GM18861 (cell line): ENCODE results near the gene EPM2AIP1.
A peak's percentile ranks its signal among the peaks of the same experiment; 100 is the strongest.
"Not testable (repeated sequence)": the region's sequence is repeated elsewhere in the genome, so short reads cannot be mapped to it uniquely, and the experiment has no call there.

ENCODE experiments used
- ATAC-seq: cut with Tn5 transposase; IDR thresholded peaks from one replicate; pipeline ENCODE4 v1.9.1; 2021; ENCODE audit not compliant: unreplicated experiment

Gene EPM2AIP1

DNA sequence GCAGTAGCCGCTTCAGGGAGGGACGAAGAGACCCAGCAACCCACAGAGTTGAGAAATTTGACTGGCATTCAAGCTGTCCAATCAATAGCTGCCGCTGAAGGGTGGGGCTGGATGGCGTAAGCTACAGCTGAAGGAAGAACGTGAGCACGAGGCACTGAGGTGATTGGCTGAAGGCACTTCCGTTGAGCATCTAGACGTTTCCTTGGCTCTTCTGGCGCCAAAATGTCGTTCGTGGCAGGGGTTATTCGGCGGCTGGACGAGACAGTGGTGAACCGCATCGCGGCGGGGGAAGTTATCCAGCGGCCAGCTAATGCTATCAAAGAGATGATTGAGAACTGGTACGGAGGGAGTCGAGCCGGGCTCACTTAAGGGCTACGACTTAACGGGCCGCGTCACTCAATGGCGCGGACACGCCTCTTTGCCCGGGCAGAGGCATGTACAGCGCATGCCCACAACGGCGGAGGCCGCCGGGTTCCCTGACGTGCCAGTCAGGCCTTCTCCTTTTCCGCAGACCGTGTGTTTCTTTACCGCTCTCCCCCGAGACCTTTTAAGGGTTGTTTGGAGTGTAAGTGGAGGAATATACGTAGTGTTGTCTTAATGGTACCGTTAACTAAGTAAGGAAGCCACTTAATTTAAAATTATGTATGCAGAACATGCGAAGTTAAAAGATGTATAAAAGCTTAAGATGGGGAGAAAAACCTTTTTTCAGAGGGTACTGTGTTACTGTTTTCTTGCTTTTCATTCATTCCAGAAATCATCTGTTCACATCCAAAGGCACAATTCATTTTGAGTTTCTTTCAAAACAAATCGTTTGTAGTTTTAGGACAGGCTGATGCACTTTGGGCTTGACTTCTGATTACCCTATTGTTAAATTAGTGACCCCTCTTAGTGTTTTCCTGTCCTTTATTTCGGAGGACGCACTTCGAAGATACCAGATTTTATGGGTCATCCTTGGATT, 674 bp upstream of the EPM2AIP1 start, which contains the start of gene MLH1:
Gene MLH1, plus strand, starts transcription at position 193 of the 958 bp plus-strand sequence. Its CDS starts 30 bp downstream, at position 223.
- ATAC-seq: peak; percentile 91

DNA sequence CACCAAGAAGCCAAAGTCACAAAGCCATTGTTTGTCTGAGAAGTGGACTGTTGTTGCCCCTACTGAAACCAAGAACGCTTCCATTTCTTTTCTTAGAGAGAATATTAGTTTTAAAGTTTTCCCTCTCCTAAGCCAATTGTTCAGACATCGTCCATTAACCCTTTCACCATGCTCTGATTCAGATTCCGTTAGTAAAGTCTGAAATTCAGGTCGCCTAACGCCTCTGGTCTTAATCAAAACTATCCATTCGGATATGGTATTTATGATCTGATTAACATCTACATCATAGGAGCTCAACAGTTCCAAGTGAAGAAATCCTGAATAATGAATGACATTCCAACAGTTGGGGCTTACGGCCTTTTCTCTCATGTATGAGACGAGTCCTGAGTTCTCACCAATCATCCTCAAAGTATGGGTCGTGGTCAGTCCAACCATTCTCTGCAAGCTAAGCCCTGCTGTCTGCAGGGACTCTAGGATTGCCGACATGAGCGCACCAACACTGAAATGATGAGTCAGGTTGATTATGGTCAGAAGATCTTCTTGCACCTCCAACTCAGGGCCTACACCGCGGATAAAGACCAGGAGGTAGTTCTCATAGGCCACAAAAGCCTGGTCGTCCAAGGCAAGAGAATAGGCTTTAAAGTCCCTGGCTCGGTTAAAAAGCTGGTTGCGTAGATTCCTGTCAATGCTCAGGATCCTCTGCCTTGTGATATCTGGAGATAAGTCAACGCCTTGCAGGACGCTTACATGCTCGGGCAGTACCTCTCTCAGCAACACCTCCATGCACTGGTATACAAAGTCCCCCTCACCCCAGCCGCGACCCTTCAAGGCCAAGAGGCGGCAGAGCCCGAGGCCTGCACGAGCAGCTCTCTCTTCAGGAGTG, 767 bp downstream of the EPM2AIP1 start:
- ATAC-seq: no peak

DNA sequence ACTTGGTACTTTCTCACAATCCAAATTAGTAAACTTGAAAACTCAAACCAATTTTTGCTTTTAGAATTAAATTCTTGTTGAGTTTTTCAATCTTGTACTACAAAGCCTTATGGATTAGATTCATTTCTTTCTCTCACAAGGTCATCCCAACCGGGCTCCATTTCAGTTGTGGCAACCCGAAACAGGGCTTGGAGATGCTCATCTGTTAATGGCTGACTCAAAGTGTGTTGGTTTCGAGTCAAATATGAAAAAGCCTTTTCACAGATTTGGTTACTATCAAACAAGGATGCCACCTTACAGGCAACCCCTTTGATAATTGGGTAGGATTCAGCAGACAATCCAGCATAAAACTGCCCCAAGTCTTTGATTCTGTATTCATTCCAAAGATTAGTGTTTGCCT, 1.8 kb downstream of the EPM2AIP1 start:
- no peak for ATAC-seq

DNA sequence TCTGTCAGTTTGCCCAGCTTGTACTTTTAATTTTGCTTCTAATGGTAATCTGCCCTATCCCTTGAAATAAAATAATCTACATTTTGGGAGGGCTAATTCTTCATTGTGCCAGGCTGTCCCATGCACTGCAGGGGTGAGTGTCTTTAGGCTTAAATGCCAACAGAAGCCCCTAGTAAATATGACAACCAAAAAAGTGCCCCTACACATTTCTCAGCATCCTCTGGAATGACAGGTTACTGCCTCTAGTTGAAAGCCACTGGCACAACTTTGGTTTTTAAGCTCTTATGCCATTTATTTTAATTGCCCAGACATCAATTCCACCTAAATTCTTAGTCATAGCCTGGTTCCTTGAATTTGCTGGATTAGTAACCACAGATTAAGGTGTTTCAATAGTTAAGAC, 3.4 kb downstream of the EPM2AIP1 start:
- no peak for ATAC-seq

DNA sequence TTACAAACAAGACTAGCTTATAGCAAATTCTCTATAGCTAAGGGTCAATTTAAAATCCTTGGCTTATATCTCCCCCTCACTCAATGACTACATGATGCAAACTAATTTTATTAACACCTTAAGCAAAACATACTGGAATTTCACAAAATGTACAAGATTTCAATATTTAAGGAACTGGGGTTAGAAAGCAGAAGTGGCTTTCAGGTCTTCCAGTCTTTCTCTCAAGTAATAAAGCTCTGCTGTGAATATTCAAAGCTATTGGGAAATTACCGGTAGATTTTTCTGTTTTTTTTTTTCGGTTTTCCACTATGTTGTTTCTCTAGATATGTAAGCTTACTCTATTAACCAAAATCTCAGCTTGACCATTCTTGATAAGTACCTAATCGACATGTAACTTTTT, 3.9 kb downstream of the EPM2AIP1 start:
- no peak for ATAC-seq

DNA sequence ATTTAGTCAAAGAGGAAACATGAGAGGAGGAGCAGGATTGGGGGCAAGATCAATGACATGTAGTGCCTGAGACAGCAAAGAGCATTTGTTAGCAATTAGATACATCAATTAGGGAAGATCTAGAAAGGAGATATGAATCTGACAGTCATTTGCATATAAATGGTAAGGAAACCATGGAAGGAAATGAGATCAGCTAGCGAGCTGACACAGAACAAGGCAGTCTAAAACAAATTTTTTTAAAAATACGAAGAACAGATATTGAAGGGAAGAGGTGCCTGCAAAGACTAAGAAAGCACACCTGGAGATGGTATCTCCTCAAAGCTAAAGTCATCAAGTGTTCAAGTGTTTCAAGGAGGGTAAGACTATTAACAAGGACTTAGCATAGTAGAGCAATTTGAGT, 4.6 kb downstream of the EPM2AIP1 start:
- no peak for ATAC-seq

DNA sequence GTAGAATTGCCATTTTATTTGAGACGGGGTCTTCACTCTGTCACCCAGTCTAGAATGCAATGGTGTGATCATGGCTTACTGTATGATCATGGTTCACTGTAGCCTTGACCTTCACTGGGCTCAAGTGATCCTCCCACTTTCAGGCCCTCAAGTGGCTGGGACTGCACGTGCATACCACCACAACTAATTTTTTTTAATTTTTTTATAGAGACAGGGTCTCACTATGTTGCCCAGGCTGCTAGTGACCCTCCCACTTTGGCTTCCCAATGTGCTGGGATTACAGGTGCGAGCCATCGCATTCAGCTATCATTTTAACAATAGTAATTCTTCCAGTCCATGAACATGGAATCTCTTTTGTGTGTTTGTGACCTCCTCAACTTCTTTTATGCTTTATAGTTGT, 11.9 kb downstream of the EPM2AIP1 start:
- ATAC-seq: no peak

DNA sequence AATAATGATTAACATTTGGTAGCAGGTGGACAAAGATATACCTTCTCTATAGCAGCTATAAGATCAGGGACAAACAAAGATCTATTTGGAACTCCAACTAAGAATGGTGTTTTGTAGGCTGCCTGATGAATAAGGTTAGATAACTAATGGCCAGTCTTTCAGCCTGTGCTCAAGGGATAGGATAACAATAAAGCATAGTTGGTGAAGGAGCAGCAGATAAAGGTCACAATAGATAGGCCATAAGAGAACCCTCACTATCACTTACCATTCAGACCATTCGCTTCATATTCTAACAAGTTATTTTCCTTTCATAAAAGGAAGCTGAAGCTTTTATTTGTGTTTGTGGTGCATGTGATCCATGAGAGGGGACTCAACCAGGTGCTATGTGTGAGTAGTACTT, 19.8 kb downstream of the EPM2AIP1 start:
- ATAC-seq: no peak

DNA sequence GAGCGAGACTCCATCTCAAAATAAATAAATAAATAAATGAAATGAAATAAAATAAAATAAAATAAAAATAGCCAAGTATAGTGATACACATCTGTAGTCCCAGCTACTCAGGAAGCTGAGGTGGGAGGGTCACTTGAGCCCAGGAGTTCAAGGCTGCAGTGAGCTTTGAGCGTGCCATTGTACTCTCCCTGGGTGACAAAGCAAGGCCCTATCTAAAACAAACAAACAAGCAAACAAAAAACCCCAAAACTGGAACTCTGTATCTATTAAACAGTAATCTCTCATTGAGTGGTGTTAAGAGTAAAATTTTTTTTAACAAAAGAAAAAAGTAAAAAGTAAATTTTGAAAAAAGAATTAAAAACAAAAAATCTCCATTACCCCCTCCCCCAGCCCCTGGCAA, 20.8 kb downstream of the EPM2AIP1 start:
- no peak for ATAC-seq

DNA sequence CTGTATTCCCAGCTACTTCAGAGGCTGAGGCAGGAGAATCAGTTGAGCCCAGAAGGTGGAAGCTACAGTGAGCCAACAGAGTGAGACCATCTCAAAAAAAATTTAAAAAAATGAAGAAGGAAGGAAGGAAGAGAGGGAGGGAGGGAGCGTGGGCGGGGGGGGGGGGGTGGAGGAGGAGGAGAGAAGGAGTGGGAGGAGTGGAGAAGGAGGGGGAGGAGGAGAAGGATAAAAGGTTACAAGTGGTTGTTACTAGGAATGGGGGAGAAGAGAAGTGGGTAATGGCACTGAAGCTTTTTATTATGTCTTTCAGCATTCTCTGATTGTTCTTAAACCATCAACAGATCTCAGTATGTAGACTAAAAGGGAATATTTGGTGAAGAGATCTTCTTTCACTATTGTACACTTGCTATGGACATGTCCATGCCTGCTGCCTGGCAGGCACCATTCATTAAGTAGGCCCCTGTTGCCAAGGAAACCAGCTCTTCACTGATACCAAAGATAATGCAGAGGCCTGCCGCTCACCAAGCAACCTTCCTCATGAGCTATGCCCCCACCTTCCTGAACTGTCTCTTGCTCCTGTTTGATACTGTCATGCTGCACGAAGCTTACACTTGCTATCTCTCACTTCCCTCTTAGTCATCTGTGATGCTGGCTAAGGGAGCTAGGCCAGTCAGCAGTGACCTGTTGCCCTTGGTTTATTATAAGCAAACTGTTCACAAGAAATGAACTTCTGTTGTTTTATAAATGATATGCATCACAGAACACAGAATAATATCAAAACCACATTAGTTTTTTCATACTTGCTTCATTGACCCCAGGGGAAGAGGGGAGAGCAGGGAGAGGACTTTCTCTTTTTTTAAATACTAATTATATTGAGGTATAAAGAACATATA, 23.1 kb downstream of the EPM2AIP1 start:
- peak; percentile 99 for ATAC-seq

DNA sequence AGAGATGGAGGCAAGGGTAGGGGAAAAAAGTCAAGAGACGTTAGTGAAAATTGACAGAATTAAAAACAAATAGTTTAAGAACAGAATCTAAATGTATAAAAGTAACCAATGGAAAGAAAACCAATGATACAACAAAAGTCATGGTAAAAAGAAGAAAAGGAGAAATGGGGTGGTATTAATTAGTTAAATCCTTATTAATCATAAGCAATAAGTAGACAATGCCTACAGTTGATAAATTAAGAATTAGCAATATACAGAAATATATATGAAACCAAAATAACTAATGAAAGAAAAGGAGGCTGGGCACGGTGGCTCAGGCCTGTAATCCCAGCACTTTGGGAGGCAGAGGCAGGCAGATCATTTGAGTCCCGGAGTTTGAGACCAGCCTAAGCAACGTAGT, 23.8 kb downstream of the EPM2AIP1 start:
- ATAC-seq: no peak

DNA sequence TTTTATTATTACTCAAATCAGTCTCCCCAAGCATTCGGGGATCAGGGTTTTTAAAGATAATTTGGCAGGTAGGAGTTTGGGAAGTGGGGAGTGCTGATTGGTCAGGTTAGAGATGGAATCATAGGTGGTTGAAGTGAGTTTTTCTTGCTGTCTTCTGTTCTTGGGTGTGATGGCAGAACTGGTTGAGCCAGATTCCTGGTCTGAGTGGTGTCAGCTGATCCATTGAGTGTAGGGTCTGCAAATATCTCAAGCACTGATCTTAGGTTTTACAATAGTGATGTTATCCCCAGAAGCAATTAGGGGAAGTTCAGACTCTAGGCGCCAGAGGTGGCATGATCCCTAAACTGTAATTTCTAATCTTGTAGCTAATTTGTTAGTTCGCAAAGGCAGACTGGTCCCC, 27.5 kb downstream of the EPM2AIP1 start:
- no peak for ATAC-seq

DNA sequence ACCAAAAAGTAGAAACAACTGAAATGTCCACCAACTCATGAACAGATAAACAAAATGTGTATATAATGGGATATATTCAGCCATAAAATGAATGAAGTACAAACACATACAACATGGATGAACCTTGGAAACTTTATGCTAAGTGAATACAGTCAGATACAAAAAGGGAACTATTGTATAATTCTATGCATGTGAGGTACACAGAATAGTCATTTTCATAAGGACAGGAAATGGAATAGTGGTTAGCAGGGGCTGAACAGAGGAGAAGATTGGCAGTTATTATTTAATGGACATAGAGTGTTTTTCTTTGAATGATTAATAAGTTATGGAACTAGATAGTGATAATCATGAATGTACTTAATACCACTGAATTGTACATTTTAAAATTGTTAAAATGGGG, 28.1 kb downstream of the EPM2AIP1 start:
- ATAC-seq: peak; percentile 78

DNA sequence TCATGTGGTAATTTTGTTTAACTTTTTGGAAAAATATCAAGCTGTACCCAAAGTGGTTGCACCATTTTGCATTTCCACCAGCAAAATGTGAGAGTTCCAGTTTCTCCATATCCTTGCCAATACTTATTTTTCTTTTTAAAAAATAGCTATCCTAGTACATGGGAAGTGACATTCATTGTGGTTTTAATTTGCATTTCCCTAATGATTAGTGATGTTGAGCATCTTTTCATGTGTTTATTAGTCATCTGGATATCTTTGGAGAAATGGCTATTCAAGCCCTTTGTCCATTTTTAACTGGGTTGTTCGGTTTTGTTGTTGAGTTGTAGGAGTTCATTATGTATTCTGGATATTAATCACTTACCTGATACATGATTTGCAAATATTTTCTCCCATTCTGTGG, 28.6 kb downstream of the EPM2AIP1 start:
- ATAC-seq: no peak

DNA sequence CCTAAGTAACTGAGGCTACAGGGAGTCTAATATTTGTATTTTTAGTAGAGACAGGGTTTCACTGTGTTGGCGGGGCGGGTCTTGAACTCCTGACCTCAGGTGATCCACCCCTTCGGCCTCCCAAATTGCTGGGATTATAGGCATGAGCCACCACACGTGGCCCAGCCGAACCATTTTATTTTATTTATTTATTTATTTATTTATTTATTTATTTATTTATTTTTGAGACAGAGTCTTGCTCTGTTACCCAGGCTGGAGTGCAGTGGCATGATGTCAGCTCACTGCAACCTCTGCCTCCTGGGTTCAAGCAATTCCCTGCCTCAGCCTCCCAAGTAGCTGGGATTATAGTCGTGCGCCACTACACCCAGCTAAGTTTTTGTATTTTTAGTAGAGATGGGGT, 29.9 kb downstream of the EPM2AIP1 start:
- ATAC-seq: not testable (repeated sequence)

DNA sequence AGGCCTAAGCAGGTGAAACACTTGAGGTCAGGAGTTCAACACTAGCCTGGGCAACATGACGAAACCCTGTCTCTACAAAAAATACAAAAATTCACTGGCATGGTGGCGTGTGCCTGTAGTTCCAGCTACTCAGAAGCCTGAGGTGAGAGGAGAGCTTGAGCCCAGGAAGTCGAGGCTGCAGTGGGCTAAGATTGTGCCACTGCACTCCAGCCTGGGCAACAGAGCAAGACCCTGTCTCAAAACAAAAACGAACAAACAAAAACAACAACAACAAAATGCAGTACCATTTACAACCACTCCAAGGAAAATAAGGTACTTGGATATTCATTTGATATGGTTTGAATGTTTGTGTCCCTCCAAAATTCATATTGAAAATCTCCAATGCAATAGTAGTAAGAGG, 32.4 kb downstream of the EPM2AIP1 start:
- ATAC-seq: no peak

DNA sequence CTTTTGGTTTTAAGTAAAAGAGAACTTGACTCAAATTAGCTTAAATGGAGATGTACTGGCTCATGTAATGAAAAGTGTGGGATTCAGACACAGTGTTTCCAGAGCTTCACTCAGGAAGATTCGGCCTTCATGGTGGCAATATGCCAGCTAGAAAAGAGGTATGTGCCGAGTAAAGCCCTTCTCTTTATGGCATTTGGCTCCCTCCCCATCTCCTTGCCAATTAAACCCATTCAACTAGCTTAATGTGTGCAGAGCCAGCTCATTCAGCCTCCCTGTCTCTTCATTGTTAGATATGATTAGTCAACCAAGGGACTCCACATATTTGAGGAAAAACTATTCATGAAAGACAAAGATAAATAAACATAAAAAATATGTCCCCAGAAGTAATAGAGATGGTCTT, 33.1 kb downstream of the EPM2AIP1 start:
- ATAC-seq: no peak

DNA sequence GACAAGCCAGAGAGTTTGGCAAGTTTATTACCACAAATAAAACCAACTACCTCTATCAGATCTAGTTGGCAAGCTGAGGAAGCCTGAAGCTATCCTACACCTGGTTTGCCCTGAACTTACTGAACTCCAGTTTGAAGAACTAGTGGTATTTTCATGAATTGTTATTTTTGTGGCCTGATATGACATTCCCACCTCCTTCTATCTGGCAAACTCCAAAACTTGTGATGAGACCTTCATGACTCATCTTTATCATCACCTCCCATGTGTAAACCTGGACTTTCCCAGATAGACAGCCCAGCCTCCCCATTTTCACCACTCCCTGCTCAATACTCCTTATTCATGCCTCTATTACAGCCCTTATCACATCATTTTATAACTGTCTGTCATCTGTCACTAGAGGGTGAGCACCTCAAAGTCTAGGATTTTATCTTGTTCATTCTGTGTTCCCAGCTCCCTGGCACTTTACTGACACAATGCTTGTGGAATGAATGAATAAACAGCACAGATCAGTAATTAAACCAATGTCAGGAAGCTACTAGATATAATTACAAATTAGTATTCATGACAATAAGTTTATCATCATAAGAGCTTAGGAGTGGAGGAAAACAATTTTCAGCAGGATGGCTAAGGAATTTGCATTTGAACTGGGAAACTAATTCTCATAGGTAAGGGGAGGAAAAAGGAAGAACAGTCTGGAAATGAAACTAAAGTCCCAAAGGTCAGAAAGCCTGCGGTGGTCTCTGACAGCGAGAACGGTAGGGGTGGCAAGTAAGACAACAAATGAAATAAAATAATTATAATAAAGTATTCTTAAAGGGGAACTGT, 34.9 kb downstream of the EPM2AIP1 start:
- no peak for ATAC-seq

DNA sequence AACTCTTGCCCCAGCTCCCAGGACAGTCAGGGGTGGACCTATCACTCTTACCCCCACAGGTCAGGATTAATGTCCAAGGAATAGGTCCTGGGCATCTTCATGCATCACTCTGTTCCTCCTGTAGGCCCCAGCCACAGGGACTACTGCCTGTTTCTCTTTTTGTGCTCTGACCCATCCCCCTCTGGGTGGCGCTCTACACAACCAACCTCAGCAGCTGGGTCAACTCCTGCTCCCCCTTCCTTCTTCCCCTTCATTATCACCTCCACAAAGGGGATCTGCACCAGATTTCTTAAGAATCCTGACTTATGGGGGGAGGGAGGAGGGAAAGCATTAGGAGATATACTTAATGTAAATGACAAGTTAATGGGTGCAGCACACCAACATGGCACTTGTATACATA, 35.9 kb downstream of the EPM2AIP1 start:
- no peak for ATAC-seq

DNA sequence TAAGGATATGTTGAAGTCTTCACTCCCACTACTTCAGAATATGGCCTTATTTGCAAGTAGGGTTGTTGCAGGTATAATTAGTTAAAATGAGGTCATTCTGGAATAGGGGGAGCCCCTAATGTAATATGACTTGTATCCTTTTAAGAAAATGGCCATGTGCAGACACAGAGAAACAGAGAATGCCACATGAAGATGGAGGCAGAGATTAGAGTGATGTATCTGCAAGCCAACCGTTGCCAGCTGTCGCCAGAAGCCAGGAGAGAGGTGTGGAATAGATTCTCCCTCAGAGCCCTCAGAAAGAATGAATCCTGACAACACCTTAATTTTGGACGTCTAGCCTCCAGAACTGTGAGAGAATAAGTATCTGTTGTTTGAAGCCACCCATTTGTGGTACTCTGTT, 36.8 kb downstream of the EPM2AIP1 start:
- ATAC-seq: no peak
